ENCODE results near the gene IRS2.

- TF ChIP-seq CTCF (IDR thresholded peaks at IDR 0.05): no peak
- peak; percentile 11 for TF ChIP-seq POLR2AphosphoS5 (IDR thresholded peaks at IDR 0.05; ENCODE audit: low read depth, low read length)
- TF ChIP-seq YY1 (IDR thresholded peaks at IDR 0.05; ENCODE audit: low read depth): no peak
- TF ChIP-seq NRF1 (IDR thresholded peaks at IDR 0.05; ENCODE audit: low read depth, low read length): no peak
- TF ChIP-seq USF1 (IDR thresholded peaks at IDR 0.05; ENCODE audit: borderline replicate concordance, low read depth): no peak
- TF ChIP-seq TAF1 (IDR thresholded peaks at IDR 0.05; ENCODE audit: borderline replicate concordance, low read depth, low read length): peak; percentile 0; the same call in 1 of the 2 replicates
Observed at GRCh38 chr13:109781384-109782065, 4.9 kb downstream of the IRS2 start.

All from SK-N-SH (cell line).